ENCODE results near the gene COL4A1. TPM values are rescaled to one million over a fixed set of nuclear protein-coding genes. Genes with fewer than 3 reads are reported as not detected.

Gene COL4A1
- polyA plus RNA-seq, 1 donor: 146 TPM

DNA sequence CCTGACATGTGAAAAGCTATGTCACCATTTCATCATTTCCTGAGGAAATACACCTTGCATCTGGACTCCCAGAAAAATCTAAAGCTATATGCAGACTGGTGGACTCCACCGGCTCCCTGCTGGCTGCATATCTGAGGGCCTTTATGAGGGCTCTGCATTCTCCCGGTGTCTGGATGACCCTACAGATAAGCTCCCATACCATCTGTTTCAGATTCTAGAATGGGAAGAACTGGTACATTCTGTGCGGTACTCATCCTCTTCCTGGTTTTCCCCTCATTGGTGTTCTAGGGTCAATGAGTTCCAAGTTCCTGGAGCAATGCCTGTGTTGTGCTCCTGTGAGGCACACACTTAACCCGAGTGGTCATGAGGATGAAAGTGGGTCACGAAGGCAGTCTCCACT is 60.4 kb downstream of the COL4A1 start:
- peaks cover 4% of the 10 kb centered on the region for H3K9me3 ChIP-seq (ENCODE audit: control insufficient read depth, low read depth, low read length)
- 100% methylated on average over 1 of the region's 5 CpGs for WGBS (ENCODE audit: insufficient coverage, low lambda C conversion rate)
- no peak for DNase-seq
- no peaks in the 10 kb centered on the region for H3K4me1 ChIP-seq (ENCODE audit: control insufficient read depth, insufficient read depth, low read length)
- H3K4me3 ChIP-seq (ENCODE audit: low read length): no peak overlapping the region
- no peaks in the 10 kb centered on the region for H3K36me3 ChIP-seq (ENCODE audit: control insufficient read depth, insufficient read depth, low read length)
- H3K27me3 ChIP-seq (ENCODE audit: control insufficient read depth, insufficient read depth, low read length): no peaks in the 10 kb centered on the region
- peak overlapping the region; percentile 43 for H3K27ac ChIP-seq (ENCODE audit: low read length)

DNA sequence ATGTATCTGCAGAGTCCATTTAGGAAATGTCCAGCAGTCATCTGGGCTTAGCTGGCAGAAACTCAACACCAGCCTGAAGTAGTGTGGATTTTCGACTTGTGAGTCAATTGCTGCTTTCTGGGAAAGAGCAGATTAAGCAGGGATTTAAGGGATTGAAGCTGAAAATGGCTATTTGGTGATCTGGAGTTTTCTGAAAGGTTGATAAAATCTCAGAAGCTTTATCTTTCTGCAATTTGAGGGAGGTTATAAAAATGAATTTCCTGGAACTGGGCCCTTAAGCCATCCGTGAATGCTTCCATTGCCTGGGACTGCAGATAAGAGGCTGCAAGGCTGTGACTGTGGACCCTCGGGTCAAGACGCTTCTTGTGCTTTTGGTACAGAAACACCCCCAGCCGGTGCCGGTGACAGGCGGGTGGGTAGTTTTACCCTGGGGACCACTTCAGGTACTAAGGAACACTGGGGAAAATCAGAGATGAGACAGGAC is 61.5 kb downstream of the COL4A1 start:
- Histone ChIP-seq H3K9me3 (ENCODE audit: control insufficient read depth, low read depth, low read length) (peaks cover 4% of the 10 kb centered on the region), H3K36me3 (ENCODE audit: control insufficient read depth, insufficient read depth, low read length) (no peaks in the 10 kb centered on the region), H3K27me3 (ENCODE audit: control insufficient read depth, insufficient read depth, low read length) (no peaks in the 10 kb centered on the region), H3K4me1 (ENCODE audit: control insufficient read depth, insufficient read depth, low read length) (no peaks in the 10 kb centered on the region), H3K27ac (ENCODE audit: low read length) (no peak overlapping the region), H3K4me3 (ENCODE audit: low read length) (no peak overlapping the region)
- no CpG with 5 or more reads among the region's 7 CpGs for WGBS (ENCODE audit: insufficient coverage, low lambda C conversion rate)
- no peak for DNase-seq

DNA sequence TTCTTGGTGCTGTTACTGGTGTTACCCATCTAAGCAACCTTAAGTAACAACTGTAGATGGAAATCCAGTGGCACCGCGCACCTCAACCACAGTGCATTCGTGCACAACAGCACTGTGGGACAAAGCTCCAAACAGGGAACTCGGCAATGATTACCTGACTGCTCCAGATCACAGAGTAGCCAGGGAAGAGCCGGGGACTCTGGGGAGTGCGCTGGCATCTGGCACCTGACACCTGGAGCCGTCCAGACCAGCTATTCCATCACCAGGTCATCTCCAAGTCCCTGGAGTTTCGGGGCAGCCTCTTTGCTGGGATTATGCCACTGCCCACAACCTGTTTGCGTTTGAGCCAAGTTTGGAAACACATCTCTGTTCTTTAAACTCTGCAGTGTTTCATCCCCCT is 62.0 kb downstream of the COL4A1 start:
- Histone ChIP-seq H3K27me3 (ENCODE audit: control insufficient read depth, insufficient read depth, low read length) (no peaks in the 10 kb centered on the region), H3K4me3 (ENCODE audit: low read length) (no peak overlapping the region), H3K9me3 (ENCODE audit: control insufficient read depth, low read depth, low read length) (peaks cover 4% of the 10 kb centered on the region), H3K36me3 (ENCODE audit: control insufficient read depth, insufficient read depth, low read length) (no peaks in the 10 kb centered on the region), H3K4me1 (ENCODE audit: control insufficient read depth, insufficient read depth, low read length) (no peaks in the 10 kb centered on the region), H3K27ac (ENCODE audit: low read length) (no peak overlapping the region)
- WGBS (ENCODE audit: insufficient coverage, low lambda C conversion rate): no CpG with 5 or more reads among the region's 9 CpGs
- DNase-seq: no peak

DNA sequence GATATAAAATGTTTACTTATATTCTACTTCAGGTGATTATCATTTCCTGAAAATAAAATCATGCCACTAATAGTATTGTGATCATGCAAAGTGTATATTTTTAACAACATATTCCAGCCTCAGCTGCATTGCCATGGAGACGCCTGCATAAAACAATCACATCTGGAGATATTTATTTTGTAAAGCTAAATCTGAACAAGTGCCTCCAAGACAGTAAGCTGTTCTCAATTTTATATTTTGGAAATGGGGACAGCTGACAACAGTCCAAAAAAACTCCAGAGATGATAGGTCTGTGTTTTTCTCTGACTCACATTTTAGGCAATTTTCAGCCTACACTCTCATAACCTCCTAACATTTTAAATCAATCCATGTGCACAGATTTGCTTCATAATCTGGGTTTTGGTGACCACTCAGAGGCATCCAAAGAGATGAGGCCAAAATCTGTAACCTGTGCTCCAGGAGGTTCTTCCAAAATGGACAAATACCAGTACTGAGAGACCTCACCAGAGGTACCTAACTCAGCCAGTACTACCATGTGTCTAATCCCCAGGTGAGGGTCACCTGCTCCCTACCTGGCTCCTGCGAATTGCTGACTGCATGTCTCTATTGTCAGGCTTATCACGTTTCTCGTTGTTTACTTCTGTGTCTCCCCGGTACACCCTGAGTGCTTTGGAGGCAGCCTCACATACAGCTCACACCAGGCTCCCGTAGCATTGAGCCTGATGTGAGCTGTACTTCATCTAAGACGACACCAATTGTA is 62.7 kb downstream of the COL4A1 start:
- Histone ChIP-seq H3K36me3 (ENCODE audit: control insufficient read depth, insufficient read depth, low read length) (no peaks in the 10 kb centered on the region), H3K4me3 (ENCODE audit: low read length) (no peak overlapping the region), H3K9me3 (ENCODE audit: control insufficient read depth, low read depth, low read length) (peaks cover 4% of the 10 kb centered on the region), H3K4me1 (ENCODE audit: control insufficient read depth, insufficient read depth, low read length) (no peaks in the 10 kb centered on the region), H3K27me3 (ENCODE audit: control insufficient read depth, insufficient read depth, low read length) (no peaks in the 10 kb centered on the region), H3K27ac (ENCODE audit: low read length) (no peak overlapping the region)
- 73% methylated on average over 1 of the region's 7 CpGs for WGBS (ENCODE audit: insufficient coverage, low lambda C conversion rate)
- no peak for DNase-seq

DNA sequence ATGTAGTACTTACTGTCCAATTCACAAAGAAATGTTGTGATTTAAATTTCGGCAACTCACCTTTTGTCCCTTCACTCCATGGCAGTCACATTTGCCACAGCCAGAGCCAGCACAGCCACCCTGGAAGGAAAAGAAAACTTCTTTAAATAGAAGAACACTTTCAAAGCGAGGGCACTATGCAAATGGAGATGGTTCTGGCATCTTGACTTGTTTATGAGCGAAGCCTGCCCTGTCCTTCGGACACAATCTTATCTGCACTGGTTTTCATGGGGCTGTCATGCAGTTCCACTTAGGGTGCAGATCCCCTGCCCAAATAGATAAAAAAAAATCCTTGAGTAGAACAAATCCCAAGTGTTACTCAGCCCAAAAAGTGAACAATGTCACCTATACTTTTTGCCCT is 64.3 kb downstream of the COL4A1 start:
- no peak for DNase-seq
- no CpG with 5 or more reads among the region's 4 CpGs for WGBS (ENCODE audit: insufficient coverage, low lambda C conversion rate)
- Histone ChIP-seq H3K36me3 (ENCODE audit: control insufficient read depth, insufficient read depth, low read length) (no peaks in the 10 kb centered on the region), H3K4me1 (ENCODE audit: control insufficient read depth, insufficient read depth, low read length) (no peaks in the 10 kb centered on the region), H3K9me3 (ENCODE audit: control insufficient read depth, low read depth, low read length) (no peaks in the 10 kb centered on the region), H3K27me3 (ENCODE audit: control insufficient read depth, insufficient read depth, low read length) (no peaks in the 10 kb centered on the region), H3K27ac (ENCODE audit: low read length) (no peak overlapping the region), H3K4me3 (ENCODE audit: low read length) (no peak overlapping the region)

DNA sequence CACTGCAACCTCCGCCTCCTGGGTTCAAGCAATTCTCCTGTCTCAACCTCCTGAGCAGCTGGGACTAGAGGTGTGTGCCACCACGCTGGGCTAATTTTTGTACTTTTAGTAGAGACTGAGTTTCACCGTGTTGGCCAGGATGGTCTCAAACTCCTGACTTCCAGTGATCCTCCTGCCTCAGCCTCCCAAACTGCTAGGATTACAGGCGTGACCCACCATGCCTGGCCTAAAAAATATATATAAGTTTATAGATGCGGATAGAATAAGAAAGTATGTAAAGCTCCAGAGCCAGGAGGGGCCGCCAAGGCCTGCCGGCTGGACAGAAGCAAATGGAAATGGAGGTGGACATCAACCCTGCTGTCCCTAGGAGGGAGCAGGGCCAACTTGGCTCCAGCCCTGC is 66.0 kb downstream of the COL4A1 start:
- DNase-seq: no peak
- Histone ChIP-seq H3K4me1 (ENCODE audit: control insufficient read depth, insufficient read depth, low read length) (no peaks in the 10 kb centered on the region), H3K27me3 (ENCODE audit: control insufficient read depth, insufficient read depth, low read length) (no peaks in the 10 kb centered on the region), H3K27ac (ENCODE audit: low read length) (no peak overlapping the region), H3K4me3 (ENCODE audit: low read length) (no peak overlapping the region), H3K36me3 (ENCODE audit: control insufficient read depth, insufficient read depth, low read length) (peaks cover 3% of the 10 kb centered on the region), H3K9me3 (ENCODE audit: control insufficient read depth, low read depth, low read length) (no peaks in the 10 kb centered on the region)
- WGBS (ENCODE audit: insufficient coverage, low lambda C conversion rate): no CpG with 5 or more reads among the region's 7 CpGs

DNA sequence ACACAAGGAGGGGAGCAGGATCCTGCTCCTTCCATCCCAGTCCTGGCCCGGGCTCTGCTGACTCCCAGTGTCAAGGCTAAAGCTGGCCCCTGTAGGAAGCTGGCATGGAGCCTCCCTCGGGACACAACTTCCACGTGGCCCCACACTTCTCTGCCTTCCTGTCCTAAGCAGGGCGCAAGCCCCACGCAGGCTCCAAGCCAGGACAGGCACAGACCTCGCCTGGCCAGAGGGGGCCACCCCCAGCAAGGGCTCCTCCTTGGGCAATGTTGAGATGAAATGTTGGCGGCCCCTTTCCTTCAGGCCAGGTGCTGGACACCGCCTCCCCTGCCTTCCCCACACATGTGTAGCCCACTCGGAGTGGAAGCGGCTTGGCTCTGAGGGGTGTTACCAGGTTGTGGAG is 66.6 kb downstream of the COL4A1 start:
- no peaks in the 10 kb centered on the region for H3K4me1 ChIP-seq (ENCODE audit: control insufficient read depth, insufficient read depth, low read length)
- no CpG with 5 or more reads among the region's 10 CpGs for WGBS (ENCODE audit: insufficient coverage, low lambda C conversion rate)

DNA sequence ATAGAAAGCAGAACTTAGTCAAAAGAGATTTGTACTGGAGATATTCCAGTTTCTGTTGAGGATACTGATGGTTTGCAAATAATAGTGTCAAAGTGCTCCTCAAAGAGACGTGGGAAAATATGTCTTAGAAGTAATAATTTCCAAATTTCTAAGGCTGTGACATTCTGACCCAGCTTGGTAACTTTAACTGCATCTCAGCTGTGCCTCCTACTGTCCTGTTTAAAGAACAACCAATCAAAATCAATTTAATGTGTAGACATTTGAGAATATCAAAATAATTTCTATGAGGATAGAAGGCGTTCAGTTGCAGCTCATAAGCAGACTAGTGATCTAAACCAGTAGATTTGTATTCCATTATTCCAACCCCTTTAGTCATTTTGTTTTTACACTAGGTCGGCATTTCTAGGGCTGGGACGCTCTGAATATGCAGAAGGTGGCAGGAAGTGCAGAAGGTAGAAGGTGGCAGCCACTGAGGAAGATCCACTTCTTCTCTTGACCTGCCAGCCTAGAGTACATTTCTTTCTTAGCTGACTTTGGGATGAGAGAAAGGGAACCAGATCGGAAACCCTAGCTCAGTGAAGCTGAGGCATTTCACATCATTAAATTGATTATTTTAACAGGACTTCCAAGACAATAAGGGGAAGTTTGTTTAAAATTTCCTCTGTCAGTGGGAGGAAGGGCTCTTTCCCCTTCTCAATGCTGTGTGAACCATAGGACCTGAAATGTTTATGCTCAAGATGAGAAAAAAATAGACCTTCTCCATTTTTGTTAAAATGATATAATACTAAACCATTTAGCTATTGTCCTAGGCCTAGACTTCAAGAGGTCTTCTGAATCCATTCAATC is 67.5 kb downstream of the COL4A1 start:
- Histone ChIP-seq H3K27me3 (ENCODE audit: control insufficient read depth, insufficient read depth, low read length) (no peaks in the 10 kb centered on the region), H3K9me3 (ENCODE audit: control insufficient read depth, low read depth, low read length) (no peaks in the 10 kb centered on the region), H3K4me3 (ENCODE audit: low read length) (no peak overlapping the region), H3K27ac (ENCODE audit: low read length) (no peak overlapping the region), H3K36me3 (ENCODE audit: control insufficient read depth, insufficient read depth, low read length) (peaks cover 3% of the 10 kb centered on the region), H3K4me1 (ENCODE audit: control insufficient read depth, insufficient read depth, low read length) (no peaks in the 10 kb centered on the region)
- 100% methylated on average over 1 of the region's 5 CpGs for WGBS (ENCODE audit: insufficient coverage, low lambda C conversion rate)
- no peak for DNase-seq

More for the DNA sequence above, 66.6 kb downstream of the COL4A1 start:
- no peak for DNase-seq
- H3K4me3 ChIP-seq (ENCODE audit: low read length): no peak overlapping the region
- H3K9me3 ChIP-seq (ENCODE audit: control insufficient read depth, low read depth, low read length): no peaks in the 10 kb centered on the region
- H3K27ac ChIP-seq (ENCODE audit: low read length): no peak overlapping the region
- no peaks in the 10 kb centered on the region for H3K27me3 ChIP-seq (ENCODE audit: control insufficient read depth, insufficient read depth, low read length)
- H3K36me3 ChIP-seq (ENCODE audit: control insufficient read depth, insufficient read depth, low read length): peaks cover 3% of the 10 kb centered on the region

DNA sequence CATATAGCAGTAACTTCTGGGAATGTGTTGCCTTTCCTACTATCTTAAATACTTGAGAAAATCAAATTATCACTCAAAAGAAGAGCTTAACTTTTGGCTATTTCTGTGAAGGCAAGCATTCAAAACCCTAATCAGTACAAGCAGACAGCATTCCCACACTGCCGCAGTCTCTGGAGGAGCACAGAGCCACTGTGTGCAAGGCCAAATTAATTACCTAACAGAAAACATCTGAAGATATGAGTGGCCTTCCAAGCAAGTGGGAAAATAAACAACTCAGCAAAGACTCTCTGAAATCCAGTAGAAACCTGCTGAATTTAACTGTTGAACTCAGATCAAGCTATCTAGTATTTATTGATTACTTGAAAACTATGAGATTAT is 68.2 kb downstream of the COL4A1 start:
- no CpG with 5 or more reads among the region's 1 CpG for WGBS (ENCODE audit: insufficient coverage, low lambda C conversion rate)
- Histone ChIP-seq H3K27ac (ENCODE audit: low read length) (no peak overlapping the region), H3K36me3 (ENCODE audit: control insufficient read depth, insufficient read depth, low read length) (peaks cover 3% of the 10 kb centered on the region), H3K4me1 (ENCODE audit: control insufficient read depth, insufficient read depth, low read length) (no peaks in the 10 kb centered on the region), H3K4me3 (ENCODE audit: low read length) (no peak overlapping the region), H3K27me3 (ENCODE audit: control insufficient read depth, insufficient read depth, low read length) (no peaks in the 10 kb centered on the region), H3K9me3 (ENCODE audit: control insufficient read depth, low read depth, low read length) (no peaks in the 10 kb centered on the region)
- DNase-seq: no peak

DNA sequence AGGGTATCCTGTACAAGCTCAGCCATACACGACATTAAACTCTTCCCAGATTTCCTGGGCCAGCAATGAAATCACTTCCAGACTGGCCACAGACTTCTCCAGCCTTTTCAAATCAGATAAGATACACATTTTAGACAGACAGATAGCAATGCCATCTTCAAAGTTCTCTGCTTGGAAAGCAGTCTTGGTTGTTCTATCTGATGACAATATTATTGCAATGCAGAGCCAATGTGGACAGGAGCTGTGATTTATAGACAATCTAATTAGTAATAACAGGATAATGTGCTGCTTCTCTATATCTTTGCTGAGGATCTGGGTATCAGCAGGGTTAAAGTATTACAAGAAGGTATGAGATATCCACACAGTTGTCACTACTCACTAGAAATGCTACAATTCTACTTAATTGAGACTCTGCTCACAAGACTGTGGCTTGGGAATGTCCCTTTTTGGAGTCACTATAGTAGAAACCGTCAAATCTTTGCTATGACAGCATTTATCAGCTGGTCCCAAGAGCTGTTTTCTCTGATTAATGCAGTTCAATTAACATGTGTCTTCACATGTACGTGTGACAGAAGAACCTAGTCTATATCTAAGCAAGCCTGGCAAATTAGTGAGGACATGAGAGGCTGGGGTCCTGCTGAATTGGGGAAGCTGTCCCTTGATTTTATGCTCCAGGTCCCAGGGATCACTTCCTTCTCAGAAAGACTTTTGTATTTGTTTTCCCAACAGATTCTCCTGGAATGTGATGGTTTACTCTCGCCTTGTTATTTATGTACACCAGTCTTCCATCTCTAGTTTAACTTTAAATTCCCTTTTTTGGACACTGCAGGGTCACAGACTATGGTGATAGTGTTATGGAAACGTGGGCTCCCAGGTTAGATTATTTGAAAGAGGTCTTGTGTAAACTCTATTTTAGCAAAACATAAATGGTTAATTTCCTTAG is 68.8 kb downstream of the COL4A1 start:
- H3K27me3 ChIP-seq (ENCODE audit: control insufficient read depth, insufficient read depth, low read length): no peaks in the 10 kb centered on the region
- H3K27ac ChIP-seq (ENCODE audit: low read length): peak overlapping the region; percentile 34
- DNase-seq: no peak
- H3K4me1 ChIP-seq (ENCODE audit: control insufficient read depth, insufficient read depth, low read length): no peaks in the 10 kb centered on the region
- H3K36me3 ChIP-seq (ENCODE audit: control insufficient read depth, insufficient read depth, low read length): peaks cover 3% of the 10 kb centered on the region
- H3K4me3 ChIP-seq (ENCODE audit: low read length): no peak overlapping the region
- WGBS (ENCODE audit: insufficient coverage, low lambda C conversion rate): 70% methylated on average over 3 of the region's 5 CpGs
- H3K9me3 ChIP-seq (ENCODE audit: control insufficient read depth, low read depth, low read length): no peaks in the 10 kb centered on the region

Measured in large intestine (tissue), 3 donors.